ENCODE results near the gene MYCBP.

MYCBP gene

DNA sequence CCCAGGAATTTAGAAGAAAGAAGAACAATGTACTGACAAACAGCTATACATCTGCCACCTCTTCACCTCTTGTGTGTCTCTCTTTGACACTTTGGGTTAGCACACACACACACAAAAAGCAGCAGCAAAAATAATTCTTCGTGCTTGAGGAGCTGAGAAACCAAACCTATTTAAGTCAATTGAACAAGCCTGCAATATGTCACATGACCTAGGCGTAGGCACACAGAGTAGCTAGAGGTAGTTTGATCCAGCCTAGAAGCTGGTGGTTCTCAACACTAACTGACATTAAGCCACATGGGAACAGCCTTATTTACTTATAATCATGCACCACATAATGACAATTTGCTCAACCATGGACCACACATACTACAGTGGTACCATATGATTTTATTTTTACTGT is 45.8 kb downstream of the MYCBP start:
- no peak overlapping the region for H3K4me3 ChIP-seq (ENCODE audit: low read depth, low read length)
- TF ChIP-seq, protein P1, sequence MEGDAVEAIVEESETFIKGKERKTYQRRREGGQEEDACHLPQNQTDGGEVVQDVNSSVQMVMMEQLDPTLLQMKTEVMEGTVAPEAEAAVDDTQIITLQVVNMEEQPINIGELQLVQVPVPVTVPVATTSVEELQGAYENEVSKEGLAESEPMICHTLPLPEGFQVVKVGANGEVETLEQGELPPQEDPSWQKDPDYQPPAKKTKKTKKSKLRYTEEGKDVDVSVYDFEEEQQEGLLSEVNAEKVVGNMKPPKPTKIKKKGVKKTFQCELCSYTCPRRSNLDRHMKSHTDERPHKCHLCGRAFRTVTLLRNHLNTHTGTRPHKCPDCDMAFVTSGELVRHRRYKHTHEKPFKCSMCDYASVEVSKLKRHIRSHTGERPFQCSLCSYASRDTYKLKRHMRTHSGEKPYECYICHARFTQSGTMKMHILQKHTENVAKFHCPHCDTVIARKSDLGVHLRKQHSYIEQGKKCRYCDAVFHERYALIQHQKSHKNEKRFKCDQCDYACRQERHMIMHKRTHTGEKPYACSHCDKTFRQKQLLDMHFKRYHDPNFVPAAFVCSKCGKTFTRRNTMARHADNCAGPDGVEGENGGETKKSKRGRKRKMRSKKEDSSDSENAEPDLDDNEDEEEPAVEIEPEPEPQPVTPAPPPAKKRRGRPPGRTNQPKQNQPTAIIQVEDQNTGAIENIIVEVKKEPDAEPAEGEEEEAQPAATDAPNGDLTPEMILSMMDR (IDR thresholded peaks at IDR 0.05; ENCODE audit: low read depth, low read length, missing control alignments): no peak
- DNase-seq (ENCODE audit: low read depth): no peak
- in situ Hi-C loops (cut with HindIII; ENCODE audit: low sequenced_read_pairs): no loop called here

DNA sequence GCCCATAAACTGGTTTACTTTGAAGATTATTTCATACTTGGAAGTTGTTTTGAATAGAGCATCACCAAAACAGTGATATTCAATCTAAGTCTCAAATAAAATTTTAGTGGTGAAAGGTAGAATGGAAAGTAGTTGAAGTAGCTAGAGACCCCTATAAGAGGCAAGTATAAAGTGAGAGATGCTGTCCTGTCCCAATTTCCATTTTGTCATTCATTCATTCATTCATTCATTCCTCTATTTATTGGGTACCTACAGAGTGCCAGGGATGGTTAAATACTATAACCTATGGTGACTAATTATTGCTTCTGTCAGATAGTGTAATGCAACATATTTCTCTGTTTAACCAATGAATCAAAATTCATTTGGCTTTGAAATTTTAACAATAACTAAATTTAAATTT is 46.3 kb downstream of the MYCBP start:
- DNase-seq (ENCODE audit: low read depth): no peak
- TF ChIP-seq, protein P1 (IDR thresholded peaks at IDR 0.05; ENCODE audit: low read depth, low read length, missing control alignments): no peak
- in situ Hi-C loops (cut with HindIII; ENCODE audit: low sequenced_read_pairs): no loop called here
- no peak overlapping the region for H3K4me3 ChIP-seq (ENCODE audit: low read depth, low read length)

DNA sequence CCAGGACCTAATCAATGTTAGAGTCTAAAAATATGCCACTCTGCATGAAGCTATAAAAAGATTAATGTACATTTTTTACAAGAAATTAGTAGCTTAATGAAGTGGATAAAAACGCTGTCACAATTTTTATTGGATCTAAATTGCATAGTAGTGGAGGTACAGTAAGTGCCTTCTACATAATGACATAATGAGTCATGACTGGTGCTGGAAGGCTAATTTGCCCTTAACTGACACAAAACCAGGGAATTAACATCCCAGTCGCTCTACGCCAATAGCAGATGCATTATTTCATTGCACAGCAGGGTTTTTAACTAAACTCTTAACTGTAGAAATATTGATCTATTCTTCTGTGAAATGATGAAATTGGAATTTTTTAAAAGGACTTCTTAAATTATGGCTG is 46.9 kb downstream of the MYCBP start:
- in situ Hi-C loops (cut with HindIII; ENCODE audit: low sequenced_read_pairs): no loop called here

DNA sequence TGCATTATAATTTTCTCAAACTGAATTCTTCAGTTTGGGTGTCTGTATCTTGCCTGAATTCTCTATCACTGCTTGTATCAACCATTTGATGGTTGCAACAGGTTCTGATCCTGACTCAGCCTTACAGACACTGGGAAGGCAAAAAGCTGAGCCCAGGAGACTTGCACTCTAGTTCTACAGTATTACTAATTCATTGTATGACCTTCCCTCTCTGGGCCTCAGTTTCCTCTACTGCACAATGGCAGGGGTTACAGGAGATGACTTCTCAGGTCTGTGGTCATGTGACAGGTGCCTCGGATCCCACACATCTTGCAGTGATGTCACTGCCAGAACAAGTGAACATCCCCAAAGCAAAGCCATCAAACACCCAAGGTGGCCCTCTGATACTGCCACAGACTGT is 52.3 kb downstream of the MYCBP start:
- no peak for DNase-seq (ENCODE audit: low read depth)
- H3K4me3 ChIP-seq (ENCODE audit: low read depth, low read length): no peak overlapping the region
- TF ChIP-seq, protein P1 (IDR thresholded peaks at IDR 0.05; ENCODE audit: low read depth, low read length, missing control alignments): no peak
- in situ Hi-C loops (cut with HindIII; ENCODE audit: low sequenced_read_pairs): no loop called here

More for the DNA sequence above, 46.9 kb downstream of the MYCBP start:
- DNase-seq (ENCODE audit: low read depth): no peak
- TF ChIP-seq, protein P1 (IDR thresholded peaks at IDR 0.05; ENCODE audit: low read depth, low read length, missing control alignments): no peak
- no peak overlapping the region for H3K4me3 ChIP-seq (ENCODE audit: low read depth, low read length)

DNA sequence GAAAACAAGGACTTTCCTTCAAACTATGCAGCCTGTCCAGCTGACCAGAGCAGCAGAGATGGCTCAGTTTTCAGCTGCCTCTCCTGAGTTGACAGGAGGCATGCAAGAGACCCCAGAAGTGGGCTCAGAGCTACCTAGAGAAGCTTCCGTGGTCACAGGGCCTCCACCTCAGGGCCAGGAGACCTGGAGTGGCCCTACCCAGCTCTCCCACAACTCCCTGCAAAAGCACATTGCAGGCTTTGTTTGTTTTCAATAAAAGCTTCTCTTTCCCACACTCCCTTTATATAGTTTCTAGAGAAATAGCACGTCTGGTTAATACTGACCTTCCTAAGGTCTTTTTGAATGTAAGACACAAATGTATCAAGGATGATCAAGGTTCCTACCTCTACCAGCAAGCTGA is 53.6 kb downstream of the MYCBP start:
- no peak for DNase-seq (ENCODE audit: low read depth)
- in situ Hi-C loops (cut with HindIII; ENCODE audit: low sequenced_read_pairs): loop anchor here (5.0 kb wide), 1 partner anchor 777 kb away; no protein-coding TSS in a partner anchor
- H3K4me3 ChIP-seq (ENCODE audit: low read depth, low read length): no peak overlapping the region
- TF ChIP-seq, protein P1 (IDR thresholded peaks at IDR 0.05; ENCODE audit: low read depth, low read length, missing control alignments): no peak

DNA sequence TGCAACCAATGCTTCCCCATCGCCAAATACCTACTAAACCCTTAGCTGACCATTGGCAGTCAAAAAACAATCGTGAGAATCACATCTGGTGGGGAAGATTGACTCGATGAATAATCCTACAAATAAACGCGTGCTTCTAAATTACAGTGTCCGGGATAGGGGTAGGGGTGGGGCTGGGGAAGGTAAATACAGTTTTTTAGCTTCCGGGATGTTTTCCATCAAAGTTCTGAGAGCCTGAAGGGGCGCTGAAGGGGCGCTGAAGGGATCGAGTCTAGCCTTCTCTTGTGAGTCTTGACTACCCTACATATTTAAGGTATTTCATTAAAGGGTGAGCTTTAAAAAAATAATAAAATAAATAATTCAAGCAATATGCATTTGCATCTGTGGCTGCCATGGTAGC is 54.1 kb downstream of the MYCBP start:
- no peak overlapping the region for H3K4me3 ChIP-seq (ENCODE audit: low read depth, low read length)
- DNase-seq (ENCODE audit: low read depth): no peak
- TF ChIP-seq, protein P1 (IDR thresholded peaks at IDR 0.05; ENCODE audit: low read depth, low read length, missing control alignments): no peak
- in situ Hi-C loops (cut with HindIII; ENCODE audit: low sequenced_read_pairs): loop anchor here (5.0 kb wide), 1 partner anchor 777 kb away; no protein-coding TSS in a partner anchor
